Vagina (tissue), 2 donors: ENCODE measurements around the gene RFX2.

Source experiments
- CTCF ChIP-seq, 3 experiments: fragments of 450-650 bp in 2 of 3; fragments of 200-600 bp in 1 of 3; sonication (generic) in 1 of 3; IDR thresholded peaks; one replicate each; pipeline ENCODE4 v1.5.1; 2017 to 2019; ENCODE audit warnings: antibody characterized with exemption in 3 of 3, mild to moderate bottlenecking in 2 of 3, moderate library complexity in 2 of 3
- POLR2A ChIP-seq, 2 donors: fragments of 450-650 bp; IDR thresholded peaks; one replicate each; pipeline ENCODE4 v1.6.1; 2017; ENCODE audit warnings: antibody characterized with exemption in 2 of 2, mild to moderate bottlenecking in 2 of 2, moderate library complexity in 2 of 2
- POLR2AphosphoS5 ChIP-seq, 2 donors: sonication (generic); formaldehyde crosslinking; IDR thresholded peaks; one replicate each; pipeline ENCODE4 v1.9.0; 2017; ENCODE audit warnings: antibody characterized with exemption in 2 of 2, mild to moderate bottlenecking in 2 of 2, low read depth in 1 of 2; ENCODE audit not compliant: insufficient read depth in 1 of 2

- TF ChIP-seq CTCF (IDR thresholded peaks at IDR 0.05) (no peak), POLR2A (IDR thresholded peaks at IDR 0.05) (no peak), POLR2AphosphoS5 (IDR thresholded peaks at IDR 0.05; ENCODE audit: insufficient read depth in 1 of 2, low read depth in 1 of 2) (no peak)
These were observed 134.9 kb downstream of the RFX2 start for GRCh38 chr19:5975388-5975728.
